Stimulated activated CD4-positive, alpha-beta T cell treated with anti-CD3 and anti-CD28 coated beads, Interleukin-12 subunit alpha, Interleukin-12 subunit beta, amount 100 ng/mL, for 48 hours (primary cell): ENCODE measurements around the gene SUFU.

Source experiments
- DNase-seq, 3 donors: peaks; one replicate each; pipeline ENCODE4 v3.0.0-alpha.2; 2020; ENCODE audit warnings: low read depth in 2 of 3, low spot score in 1 of 3

The SUFU gene

DNA sequence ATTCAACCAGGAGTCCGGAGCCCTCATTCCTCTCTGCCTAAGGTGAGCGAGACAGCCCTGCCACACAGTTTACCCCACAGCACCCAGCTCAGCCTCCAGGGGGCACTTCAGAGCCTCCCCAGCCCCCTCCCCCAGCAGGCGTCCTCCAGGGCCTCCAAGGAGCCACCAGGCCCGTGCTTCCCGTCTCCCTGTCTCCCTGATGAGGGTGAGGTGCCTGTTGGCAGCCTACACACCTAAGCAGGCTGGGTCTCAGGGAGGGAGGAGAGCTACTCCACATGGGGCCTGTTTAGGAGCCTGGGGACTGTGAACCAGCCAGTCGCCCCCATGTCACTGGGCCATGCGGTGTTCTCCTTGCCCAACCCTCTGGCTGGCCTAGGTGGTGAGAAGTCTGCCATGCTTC, 111.6 kb downstream of the SUFU start:
- no peak for DNase-seq

DNA sequence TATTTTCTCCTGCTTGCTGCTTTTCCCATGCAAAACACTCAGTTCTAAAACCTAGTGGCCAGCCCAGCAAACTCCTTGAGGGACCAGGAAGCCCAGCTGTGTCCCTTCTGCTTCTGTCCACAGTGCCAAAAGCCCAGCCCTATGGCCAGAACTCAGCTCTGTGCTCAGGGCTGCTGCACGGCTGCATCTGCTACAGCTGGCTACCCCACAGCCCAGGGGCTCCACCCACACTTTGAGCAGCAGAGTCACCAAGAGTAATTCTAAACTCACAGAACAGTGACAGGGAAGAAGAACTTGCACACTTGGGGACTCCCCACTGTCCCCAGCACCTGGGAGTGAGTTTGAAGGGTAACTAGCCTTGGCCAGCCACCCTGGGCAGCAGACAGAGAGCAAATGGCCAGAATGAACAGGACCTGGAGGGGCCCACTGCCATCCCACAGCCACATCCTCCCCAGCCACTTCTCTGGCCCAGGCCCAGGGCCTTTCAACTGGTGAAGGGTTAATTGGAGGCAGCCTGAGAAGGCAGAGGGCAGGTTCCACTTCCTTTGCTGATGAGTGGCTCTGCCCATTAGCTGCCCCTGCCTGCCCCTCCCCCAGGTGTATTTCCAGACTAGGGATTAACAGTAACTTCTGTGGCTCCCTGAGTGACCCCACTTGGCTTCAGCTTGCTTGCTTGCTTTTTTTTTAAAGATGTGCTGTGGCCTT, 112.4 kb downstream of the SUFU start:
- no peak for DNase-seq

DNA sequence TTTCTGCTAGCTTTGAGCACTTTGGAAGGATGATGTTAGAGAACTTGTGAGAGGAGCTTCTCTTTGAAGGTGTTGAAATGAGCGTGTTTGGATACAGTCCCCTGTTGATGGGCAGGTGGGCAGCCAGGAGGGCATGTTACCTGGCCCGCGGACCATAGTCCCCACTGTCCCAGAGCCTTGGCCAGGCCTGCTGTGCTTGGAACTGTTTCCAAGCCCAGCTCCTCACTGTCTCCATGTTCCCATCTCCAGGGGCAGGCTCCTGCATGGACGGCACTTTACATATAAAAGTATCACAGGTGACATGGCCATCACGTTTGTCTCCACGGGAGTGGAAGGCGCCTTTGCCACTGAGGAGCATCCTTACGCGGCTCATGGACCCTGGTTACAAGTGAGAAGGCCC, 113.3 kb downstream of the SUFU start:
- DNase-seq: no peak

DNA sequence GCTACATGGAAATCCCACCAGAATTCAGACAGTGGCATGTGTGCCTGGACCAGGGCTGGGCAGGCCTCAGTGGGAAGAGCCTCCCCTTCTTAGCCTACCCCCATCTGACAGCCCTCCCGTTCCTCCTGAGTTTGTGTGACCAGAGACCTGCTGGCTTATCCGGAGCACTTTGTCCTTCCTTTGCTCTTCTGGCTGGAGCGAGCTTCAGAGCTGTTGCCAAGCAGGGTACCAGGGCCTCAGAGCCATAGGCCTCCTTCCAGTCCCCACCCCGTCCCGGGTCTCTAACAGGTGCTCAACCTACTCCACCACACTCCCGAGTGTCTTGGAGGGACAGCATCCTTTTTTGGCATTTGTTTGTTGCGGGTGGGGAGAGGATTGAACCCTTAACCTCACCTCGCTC, 114.0 kb downstream of the SUFU start:
- no peak for DNase-seq

DNA sequence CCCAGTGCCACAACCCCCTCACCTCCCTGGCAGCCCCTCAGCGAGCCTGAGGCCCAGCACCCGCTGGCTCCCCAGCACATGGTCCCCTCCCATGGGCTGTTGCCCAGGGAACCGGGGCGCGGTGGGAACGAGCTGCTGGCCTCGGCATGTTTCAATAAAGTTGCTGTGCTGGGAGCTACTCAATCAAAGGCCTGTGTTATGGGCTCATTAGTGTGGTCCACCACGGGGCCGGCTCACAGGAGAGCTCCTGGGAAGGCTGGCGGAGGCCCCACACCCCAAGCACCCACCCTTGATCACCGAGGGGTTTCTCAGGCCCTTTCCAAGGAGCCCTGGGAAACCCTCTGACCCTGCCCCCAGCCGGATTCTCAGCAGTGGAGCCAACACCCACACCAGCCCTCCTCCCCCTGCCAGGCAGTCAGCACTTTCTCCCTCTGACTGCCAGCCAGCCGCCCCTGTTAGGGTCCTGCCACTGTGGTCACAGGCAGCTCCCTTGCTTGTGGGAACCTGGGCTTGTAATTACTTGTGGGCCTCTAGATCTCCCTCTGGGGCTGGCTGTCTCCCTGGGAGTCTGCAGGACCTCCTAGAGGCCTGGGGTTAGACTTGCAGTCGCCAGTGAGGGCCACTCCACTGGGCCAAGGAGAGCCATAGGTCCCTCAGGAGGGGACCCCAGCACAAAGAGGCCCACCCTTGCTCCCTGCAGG, 115.7 kb downstream of the SUFU start:
- no peak for DNase-seq

DNA sequence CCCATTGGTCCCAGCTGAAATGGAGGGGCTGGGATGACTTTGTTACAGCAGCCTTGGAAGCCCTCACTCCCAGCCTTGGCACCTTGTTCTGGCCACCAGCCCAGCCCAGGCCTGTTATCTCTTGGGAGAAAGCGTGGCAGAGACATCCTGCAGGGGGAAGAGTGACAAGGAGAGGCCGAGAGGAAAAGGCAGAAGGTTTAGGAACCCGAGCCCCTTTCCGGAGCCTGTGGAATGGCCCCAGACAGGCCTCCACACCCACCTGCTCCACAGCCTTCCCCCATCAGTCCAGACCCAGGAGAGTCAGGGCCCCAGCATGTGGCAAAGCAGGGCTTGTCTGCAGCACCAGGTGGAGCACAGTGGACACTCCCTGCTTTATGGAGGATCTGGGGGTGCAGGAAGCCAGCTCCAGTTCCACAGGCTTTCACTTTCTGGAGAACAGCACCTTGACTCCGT, 116.4 kb downstream of the SUFU start:
- DNase-seq: no peak

DNA sequence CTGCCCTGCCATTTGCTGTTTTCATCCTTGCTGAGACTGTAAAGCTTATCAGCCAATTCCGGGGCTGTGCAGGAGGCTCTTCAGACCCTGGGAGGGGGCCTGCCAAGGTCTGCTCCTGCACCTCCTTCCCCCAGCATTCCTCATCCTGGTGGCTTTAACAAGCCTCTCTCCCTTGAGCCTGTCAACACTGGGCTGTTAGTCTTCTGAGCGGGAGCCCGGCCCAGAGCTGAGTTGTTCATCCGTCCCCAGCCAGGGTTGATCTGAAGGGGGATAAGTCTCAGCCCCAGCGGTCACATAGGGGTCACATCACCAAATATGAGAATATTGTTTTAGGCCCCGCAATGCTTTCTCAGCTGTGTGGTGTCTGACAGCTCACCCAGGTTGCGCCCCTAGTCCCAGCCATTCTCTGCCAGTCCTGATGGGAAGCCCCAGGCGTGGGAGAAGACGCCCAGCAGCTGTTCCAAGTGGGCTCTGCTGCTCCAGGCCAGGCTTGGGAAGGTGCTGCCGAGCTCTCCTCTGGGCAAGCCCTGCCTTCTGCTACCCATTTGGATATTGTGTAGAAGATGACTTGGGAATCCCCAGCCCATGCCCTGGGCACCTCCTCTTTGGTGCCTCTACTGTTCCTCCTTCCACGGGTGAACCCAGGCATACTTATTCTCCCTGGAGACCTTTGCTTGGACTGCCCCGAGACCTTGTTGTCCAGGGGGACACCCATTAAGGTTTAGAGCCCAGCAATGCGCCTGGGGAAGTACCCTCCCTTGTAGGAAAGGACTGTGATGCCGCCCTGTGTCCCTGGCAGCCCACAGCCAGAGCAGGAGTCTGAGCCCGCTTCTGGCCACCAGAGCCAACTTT, 117.0 kb downstream of the SUFU start:
- DNase-seq: no peak

DNA sequence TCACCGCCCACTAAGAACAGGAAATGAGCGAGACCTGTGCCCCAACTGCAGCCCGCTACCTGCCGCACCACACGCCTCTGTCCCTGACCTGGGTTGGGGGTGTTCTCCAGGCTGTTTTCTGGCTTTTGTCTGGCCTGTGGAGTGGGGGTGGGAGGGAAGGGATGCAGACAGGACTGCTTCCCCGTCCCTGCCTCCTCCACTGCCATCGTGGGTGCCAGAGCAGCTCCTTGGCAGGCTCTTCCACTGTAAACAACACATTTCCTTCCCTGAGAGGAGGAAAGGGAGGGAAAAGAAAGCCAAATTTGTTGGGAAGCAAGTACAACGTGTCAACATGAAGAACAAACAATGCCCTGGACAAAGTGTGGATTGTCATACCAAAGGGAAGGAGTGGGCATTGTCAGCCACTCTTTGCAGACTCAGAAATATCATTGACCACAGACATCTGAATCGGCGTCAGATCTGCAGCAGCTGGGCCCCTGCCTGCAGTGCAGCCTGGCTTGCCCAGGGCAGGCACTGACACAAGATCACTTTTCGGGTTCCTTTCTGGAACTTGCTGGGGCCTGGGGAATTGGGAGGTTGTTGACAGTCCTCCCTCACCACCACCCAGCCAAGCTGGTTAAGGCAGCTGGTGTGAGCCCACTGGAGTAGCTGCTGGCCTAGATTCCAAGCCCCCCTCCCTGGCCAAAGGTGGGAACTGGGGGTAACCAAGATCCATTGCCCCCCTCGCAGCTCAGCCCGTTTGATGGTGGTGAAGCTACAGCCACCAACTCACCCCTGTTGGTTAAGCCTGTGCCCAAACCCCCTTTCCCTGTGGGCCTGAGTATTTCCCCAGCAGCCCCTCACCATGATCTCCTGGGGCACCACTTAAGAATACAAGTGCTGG, 117.9 kb downstream of the SUFU start:
- DNase-seq: no peak

DNA sequence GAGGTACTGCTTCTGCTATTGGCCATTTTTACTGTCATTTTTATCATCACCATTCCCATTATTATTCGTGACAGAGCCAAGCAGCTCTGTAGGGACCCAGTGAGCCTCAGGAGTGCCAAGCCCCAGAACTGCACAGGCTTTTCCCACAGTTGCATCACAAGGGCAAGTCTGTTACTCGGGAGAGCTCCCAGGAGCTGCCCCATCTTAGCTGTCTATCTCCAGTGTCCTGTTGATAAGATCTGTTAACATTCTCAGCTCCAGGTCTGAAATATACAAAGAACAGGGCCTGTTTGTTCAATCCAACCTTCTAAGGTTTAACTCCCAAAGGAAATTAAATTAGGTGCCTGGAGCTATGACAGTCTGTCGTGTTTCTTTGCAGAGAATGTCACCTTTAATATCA, 120.3 kb downstream of the SUFU start:
- no peak for DNase-seq

DNA sequence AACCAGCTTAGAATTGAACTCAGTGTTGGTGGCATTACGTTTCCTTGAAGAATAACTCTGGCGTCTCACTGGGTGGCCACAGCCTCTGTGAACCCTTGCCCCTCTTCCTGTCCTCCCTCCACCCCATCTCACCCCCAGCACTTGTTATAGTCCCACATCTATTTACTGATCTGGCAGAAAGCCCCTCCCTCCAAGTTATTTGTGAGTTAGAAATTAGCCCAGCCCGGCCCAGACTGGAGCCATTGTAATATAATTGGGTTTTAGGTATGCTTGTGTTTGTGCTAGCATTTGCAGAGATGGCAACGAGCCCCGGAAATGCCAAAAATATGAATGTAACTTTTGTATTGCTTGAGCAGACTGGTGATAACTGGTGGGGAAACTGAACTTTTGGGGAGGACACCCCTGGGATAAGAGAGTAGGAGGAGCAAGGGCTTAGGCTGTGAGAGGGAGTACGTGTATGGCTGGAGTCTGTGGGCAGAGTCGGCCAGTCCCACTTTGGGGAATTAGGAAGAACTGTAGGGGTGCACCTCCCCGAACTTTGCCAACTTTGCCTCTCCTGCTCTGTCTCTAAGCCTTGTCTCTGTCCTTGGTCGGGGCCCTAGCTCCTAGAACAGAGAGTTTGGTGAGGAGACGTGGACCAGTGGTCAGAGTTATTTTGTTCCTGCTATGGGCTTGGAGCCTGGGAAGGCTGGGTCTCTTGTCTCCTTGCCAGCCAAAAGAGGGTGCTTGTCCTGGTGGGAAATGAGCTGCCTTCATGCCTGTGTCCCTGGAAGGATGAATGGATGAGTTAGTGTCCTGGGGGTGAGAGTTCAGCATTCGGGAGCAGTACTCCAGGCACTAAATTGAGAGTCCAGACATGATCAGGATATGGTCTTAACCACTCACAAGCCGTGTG, 121.2 kb downstream of the SUFU start:
- DNase-seq: no peak

DNA sequence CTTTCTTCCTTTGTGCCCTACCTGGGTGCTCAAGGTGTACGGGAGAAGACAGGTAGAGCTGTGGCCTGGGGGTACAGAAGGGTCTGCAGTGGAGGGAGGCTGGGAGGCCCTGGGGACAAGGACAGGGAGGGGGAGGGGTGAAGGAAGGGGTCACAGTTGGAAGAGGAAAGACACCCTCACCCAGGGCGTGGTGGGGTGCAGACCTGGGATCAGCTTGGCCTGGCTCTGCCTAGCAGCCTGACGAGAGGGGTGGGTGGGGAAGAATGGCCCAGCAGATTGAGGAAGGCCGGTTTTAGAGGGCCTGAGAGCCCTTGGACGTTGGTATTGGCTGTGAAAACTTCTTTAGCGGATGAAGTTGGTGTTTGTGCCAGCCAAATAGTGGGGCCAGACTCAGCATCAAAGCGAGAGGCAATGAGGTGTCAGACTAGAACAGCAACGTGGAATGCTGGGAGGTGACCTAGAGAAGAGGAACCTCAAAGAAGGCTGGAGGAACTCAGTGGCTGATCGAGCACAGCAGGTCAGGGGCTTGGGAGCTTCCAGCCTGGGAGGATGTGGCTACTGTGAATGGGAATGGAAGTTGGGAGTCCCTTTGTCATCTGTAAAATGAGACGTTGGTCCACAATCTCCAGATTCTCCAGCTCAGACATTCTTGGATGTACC, 122.4 kb downstream of the SUFU start:
- no peak for DNase-seq

DNA sequence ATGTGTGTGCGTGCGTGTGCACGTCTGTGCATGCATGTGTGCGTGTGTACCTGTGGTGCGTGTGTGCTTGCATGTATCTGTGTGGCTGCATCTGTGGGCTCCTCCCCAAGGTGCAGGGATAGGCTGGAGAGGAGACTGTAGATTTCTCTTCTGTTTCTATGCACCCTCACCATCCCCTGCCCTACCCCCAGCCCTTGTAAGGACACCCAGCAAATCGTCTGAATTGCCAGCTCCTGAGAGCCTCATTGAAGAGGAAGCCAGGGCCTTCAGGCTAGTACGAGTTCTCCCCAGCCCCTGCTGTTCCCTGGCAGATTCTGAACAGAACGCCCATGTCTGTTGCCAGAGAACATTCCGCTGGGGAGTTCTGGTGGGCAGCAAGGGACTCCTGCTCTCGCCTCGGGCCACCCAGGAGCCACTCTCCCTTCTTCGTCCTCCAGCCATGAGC, 123.5 kb downstream of the SUFU start:
- no peak for DNase-seq

DNA sequence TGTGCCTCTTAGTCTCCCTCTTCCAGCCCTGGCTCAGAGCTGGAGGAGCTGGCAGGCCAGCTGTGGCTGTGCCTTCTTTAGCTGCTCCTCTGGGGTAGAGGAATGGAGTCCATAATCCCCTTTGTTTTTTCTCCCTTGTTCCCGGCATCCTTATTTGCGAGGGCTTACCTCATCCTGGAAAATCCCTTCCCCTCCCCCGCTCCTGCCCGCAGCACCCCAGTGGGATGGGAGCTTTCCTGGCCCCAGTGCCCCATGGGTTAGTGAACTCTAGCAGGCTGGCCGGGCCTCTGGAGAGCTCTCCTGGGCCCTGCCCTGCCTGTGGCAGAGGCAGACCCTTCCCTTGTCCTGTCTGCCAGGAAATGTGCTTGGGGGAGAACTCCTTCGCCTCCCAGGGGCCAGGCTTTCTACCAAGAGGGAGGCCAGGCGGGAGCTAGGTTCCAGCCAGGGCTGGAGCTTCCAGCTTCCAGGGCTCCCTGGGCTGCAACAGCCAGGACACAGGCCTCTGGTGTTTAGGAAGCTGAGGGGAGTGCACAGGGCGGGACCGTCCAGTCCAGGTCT, 124.0 kb downstream of the SUFU start:
- no peak for DNase-seq

DNA sequence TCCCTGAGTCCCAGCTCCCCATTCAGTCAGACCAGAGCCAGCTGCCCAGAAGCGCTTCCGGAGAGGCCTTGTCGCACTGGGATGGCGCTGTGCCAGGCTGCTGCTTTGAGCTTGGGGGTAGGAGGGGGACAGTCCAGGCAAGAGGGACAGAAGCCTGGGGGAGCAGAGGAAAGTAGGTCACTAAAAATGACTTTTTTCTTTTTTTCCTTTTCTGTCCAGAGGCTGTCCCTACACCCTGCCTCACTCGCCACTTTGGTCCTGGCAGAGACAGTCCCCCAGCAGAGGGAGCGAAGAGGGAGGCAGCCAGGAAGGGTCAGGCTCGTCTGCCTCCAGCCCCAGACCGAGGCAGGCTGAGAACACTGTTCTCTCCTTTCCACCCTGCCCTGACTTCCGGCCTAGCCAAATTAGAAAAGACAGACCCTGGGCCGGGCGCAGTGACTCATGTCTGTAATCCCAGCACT, 124.7 kb downstream of the SUFU start:
- DNase-seq: no peak

DNA sequence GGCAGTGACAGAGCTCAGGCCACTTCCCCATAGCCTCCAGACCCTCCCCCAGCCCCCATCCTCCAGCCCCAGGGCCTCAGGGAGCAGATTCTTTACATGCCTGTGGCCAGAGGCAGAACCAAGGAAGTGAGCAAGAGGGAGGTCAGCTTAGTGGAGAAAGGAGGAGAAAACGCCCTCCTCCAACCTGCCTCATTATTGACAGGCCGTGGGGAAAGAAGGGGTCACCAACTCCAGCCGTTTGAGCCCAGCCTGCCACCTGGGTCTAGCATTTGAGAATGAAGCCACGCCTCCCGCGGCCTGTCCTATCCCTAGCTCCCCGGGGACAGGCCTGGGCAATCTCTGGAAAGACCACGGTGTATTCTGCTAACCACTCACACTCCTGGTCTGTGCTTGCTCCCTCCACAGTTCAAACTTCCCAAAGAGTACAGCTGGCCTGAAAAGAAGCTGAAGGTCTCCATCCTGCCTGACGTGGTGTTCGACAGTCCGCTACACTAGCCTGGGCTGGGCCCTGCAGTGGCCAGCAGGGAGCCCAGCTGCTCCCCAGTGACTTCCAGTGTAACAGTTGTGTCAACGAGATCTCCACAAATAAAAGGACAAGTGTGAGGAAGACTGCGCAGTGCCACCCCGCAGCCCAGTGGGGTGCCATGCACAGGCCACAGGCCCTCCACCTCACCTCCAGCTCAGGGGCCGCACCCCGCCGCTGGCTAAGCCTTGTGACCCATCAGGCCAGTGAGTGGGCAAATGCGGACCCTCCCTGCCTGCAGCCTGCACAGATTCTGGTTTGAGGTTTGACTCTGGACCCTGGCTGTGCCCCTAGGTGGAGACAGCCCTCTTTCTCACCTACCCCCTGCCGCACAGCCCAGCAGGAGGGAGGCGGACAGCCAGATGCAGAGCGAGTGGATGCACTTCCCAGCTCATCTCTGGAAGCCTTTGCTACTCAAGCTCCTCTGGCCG, 126.2 kb downstream of the SUFU start:
- DNase-seq: no peak

DNA sequence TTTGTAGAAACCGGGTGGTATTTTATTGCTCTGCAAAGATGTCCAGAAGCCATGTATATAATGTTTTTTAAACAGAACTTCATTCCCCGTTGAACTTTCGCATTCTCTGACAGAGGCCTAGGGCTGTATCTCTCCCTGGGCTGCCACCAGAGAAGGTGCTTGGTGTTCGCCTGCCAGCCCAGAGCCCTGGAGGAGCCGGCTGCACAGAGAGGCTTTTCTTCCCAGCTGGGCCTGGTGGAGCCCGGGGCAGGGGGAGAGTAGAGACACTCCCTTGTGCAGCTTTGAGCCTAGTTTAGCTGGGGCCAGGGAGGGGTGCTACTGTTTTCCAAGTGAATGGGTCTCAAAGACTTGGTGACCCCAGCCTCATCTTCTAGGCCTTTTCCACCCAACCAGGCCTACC, 126.9 kb downstream of the SUFU start:
- no peak for DNase-seq

DNA sequence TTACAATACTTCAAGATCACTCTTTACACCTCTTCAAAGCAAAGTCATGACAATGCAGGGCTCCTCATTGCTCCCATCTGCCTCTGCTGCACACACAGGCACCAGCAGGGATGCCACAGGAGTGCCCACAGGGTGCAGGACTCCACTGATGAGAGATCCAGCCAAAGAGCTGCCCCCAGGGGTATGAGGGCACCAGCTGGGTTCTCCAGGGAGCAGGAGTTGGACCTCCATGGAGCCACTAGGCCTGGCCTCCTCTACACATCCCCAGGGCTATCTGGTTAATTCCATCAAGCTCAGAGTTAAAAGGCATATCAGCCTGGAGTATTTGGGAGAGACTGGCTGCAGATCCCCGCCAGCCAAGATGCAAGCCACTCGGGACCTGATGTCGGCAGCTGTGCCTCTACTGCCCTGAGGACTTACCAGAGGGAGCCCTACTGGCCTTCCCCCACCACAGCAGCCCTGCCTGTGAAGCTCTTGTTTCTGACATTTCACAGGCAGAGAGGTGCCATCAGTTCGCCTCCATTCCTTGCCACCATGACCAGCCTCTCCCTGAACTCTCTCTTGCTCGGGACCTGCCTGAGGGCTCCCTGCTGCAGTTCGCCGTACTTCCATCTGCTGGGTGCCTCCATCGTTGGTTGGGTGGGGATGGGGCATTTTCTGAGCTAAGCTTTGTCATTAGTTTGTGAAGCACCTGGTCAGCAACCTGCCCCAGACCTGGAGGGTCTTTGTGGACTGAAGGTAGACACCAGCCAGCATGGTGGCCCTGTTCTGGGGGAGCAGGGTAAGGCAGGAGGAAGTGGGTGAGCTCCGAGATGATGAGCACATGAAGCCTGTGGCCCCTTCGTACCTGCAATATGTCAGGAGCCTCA, 128.0 kb downstream of the SUFU start:
- no peak for DNase-seq
